Stimulated activated naive B cell treated with anti-CD40 and anti-IgM and Interleukin-4, amounts not matched to agents 10 μg/mL and 1 μg/mL and 100 μg/mL, for 72 hours (primary cell): ENCODE results near the gene XCL2.
"Not testable (repeated sequence)": the region's sequence is repeated elsewhere in the genome, so short reads cannot be mapped to it uniquely, and the experiment has no call there.

Experiments
- ATAC-seq, 2 donors: fragments of 150-1000 bp; cut with Tn5 transposase; replicated peaks; 2 replicates each; pipeline ENCODE4 v1.10.0; 2021; ENCODE audit warnings: moderate library complexity in 1 of 2
- DNase-seq: peaks from one replicate; pipeline ENCODE4 v3.0.0; 2021
- H3K27ac Mint-ChIP-seq: one replicate; pipeline ENCODE4 v1.8.0; 2022; ENCODE audit warnings: mild to moderate bottlenecking, mixed read lengths
- H3K27me3 Mint-ChIP-seq, 2 donors: one replicate each; pipeline ENCODE4 v1.8.0; 2022; ENCODE audit warnings: mixed read lengths in 2 of 2
- H3K36me3 Mint-ChIP-seq, 2 donors: one replicate each; pipeline ENCODE4 v1.8.0; 2022; ENCODE audit warnings: mixed read lengths in 2 of 2, mild to moderate bottlenecking in 1 of 2
- H3K4me1 Mint-ChIP-seq, 2 donors: one replicate each; pipeline ENCODE4 v1.8.0; 2022; ENCODE audit warnings: mixed read lengths in 2 of 2, mild to moderate bottlenecking in 1 of 2
- H3K4me3 Mint-ChIP-seq, 2 donors: one replicate each; pipeline ENCODE4 v1.8.0; 2022; ENCODE audit warnings: mild to moderate bottlenecking in 2 of 2, mixed read lengths in 2 of 2, moderate library complexity in 1 of 2
- H3K9me3 Mint-ChIP-seq, 2 donors: one replicate each; pipeline ENCODE4 v1.8.0; 2022; ENCODE audit warnings: mixed read lengths in 2 of 2, mild to moderate bottlenecking in 1 of 2

Gene XCL2

DNA sequence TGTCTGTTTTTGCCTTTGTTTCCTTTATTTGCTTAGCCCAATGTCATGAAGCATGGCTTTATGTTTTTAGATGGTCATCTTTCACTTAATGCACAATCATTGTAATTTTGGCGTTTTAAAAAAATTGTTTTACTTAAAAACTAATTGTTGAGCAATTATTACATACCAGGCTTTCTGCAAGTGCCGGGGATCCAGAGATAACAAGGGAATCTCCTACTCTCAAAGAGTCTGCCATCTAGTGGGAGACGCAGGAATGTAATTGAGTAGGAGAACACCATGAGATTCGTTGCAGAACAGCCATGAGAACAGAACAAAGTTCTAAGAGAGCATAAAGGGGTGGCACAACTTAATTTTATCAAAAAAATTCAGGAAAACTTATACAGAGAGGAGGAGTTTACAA lies 30.4 kb upstream of the XCL2 start:
- H3K27me3 Mint-ChIP-seq = peaks cover 0 to 13% of the 10 kb centered on the region in 2 donors
- H3K4me3 Mint-ChIP-seq, H3K4me1 Mint-ChIP-seq, H3K27ac Mint-ChIP-seq, H3K36me3 Mint-ChIP-seq, H3K9me3 Mint-ChIP-seq, ATAC-seq, DNase-seq: not testable (repeated sequence)

DNA sequence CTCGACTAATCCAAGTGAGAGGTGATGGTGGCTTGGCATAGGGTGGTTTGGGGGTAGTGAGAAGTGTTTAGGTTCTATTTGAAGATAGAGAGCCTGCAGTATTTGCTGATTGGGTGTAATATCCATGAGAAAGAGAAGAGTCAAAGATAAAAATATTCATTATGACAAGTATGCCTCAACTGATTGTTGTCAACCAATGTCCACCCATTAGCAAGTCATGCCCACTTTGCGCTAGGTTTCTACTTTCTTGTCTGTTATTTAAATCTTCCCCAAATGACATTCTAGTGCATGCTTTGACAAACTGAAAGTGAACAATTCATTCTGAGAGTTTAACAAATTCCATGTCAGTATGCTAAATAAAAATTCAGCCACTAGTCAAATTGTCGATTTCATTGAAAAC lies 28.8 kb upstream of the XCL2 start:
- no peaks in the 10 kb centered on the region for H3K36me3 Mint-ChIP-seq
- H3K9me3 Mint-ChIP-seq = no peaks in the 10 kb centered on the region

GRCh38 chr1:168570652-168571051 lies 26.9 kb upstream of the XCL2 start:
- no peaks in the 10 kb centered on the region for H3K36me3 Mint-ChIP-seq
- H3K4me3 Mint-ChIP-seq = no peak overlapping the region
- ATAC-seq = no peak
- no peak for DNase-seq
- peaks cover 0 to 14% of the 10 kb centered on the region in 2 donors for H3K27me3 Mint-ChIP-seq
- no peaks in the 10 kb centered on the region for H3K9me3 Mint-ChIP-seq
- no peak overlapping the region for H3K27ac Mint-ChIP-seq
- peaks cover 0 to 4% of the 10 kb centered on the region in 2 donors for H3K4me1 Mint-ChIP-seq

More for the DNA sequence above, 28.8 kb upstream of the XCL2 start:
- Mint-ChIP-seq H3K4me3 (no peak overlapping the region), H3K4me1 (peaks cover 6 to 7% of the 10 kb centered on the region in 2 donors), H3K27me3 (peaks cover 0 to 18% of the 10 kb centered on the region in 2 donors), H3K27ac (no peak overlapping the region)
- no peak for ATAC-seq
- DNase-seq = no peak

DNA sequence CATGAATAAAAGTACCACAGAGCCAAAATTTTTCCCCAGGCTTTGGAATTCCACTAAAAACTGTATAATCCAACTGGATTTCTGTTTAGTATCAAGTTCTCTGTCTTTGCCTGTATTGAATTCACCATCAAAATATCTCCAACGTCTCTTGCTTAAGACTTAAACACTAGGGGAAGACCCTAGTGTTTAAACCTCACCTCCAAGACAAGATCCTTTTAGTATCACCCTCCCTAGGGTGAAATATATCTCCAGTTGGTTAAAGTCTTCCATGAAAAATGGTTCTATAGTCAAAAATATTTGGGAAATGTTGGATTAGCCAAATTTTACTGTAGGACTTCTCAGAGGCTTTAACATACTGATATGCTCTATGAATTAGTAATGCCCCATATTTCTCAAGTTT lies 24.5 kb upstream of the XCL2 start:
- no peaks in the 10 kb centered on the region for H3K9me3 Mint-ChIP-seq
- DNase-seq (no peak), ATAC-seq (no peak)
- no peaks in the 10 kb centered on the region for H3K36me3 Mint-ChIP-seq
- peaks cover 0 to 4% of the 10 kb centered on the region in 2 donors for H3K4me1 Mint-ChIP-seq
- no peak overlapping the region for H3K4me3 Mint-ChIP-seq
- H3K27ac Mint-ChIP-seq = no peak overlapping the region
- peaks cover 0 to 8% of the 10 kb centered on the region in 2 donors for H3K27me3 Mint-ChIP-seq

DNA sequence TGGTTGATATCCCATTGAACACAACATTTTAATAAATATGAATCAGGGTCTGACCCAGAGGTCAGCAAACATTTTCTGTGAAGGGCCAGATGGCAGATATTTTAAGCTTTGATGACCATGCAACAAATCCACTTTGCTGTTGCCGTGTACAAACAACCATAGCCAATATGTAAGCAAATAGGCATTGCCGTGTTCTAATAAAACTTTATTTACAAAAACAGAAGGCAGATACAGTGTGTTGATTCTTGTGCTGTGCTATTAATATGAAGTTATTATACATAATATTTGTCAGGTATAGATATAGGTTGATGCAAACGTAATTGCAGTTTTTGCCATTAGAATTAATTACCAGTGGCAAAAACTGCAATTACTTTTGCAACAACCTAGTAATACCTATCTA lies 23.8 kb upstream of the XCL2 start:
- H3K9me3 Mint-ChIP-seq = no peaks in the 10 kb centered on the region
- H3K4me1 Mint-ChIP-seq = peaks cover 0 to 4% of the 10 kb centered on the region in 2 donors

DNA sequence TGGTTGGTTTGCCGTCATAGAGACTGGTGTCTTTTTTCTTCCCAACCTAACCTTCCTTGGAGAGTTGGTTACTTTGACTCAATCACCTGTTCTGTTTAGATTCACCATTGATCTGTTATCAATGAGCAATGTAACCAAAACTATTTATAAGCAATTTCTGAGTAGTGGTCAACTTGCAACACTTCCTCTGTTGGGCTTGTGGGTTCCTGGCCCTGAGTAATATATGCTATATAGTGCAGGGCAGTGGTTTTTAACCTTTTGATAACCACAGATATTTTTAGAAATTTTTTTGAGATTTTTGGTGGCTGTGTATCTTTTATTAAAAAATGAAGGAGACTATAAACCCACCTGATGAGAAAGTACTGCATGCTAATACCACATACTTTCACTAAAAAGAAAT lies 23.2 kb upstream of the XCL2 start:
- ATAC-seq (no peak), DNase-seq (no peak)
- Mint-ChIP-seq H3K4me1 (peaks cover 0 to 2% of the 10 kb centered on the region in 2 donors), H3K36me3 (no peaks in the 10 kb centered on the region), H3K4me3 (no peak overlapping the region), H3K9me3 (no peaks in the 10 kb centered on the region), H3K27ac (no peak overlapping the region), H3K27me3 (peaks cover 0 to 6% of the 10 kb centered on the region in 2 donors)

More for the DNA sequence above, 23.8 kb upstream of the XCL2 start:
- DNase-seq (no peak), ATAC-seq (no peak)
- H3K4me3 Mint-ChIP-seq = no peak overlapping the region
- H3K27ac Mint-ChIP-seq = no peak overlapping the region
- H3K36me3 Mint-ChIP-seq = no peaks in the 10 kb centered on the region
- peaks cover 0 to 8% of the 10 kb centered on the region in 2 donors for H3K27me3 Mint-ChIP-seq

- no peaks in the 10 kb centered on the region for H3K9me3 Mint-ChIP-seq
- DNase-seq = no peak
Measured at GRCh38 chr1:168565825-168566224, 22.0 kb upstream of the XCL2 start.

GRCh38 chr1:168561989-168562388 lies 18.2 kb upstream of the XCL2 start:
- DNase-seq = no peak
- H3K27me3 Mint-ChIP-seq = peaks cover 0 to 4% of the 10 kb centered on the region in 2 donors
- peak; percentile 61 to 74 for ATAC-seq

More at GRCh38 chr1:168565825-168566224, 22.0 kb upstream of the XCL2 start:
- Mint-ChIP-seq H3K4me1 (peaks cover 2 to 6% of the 10 kb centered on the region in 2 donors), H3K4me3 (no peak overlapping the region), H3K27me3 (peaks cover 0 to 9% of the 10 kb centered on the region in 2 donors), H3K27ac (no peak overlapping the region), H3K36me3 (no peaks in the 10 kb centered on the region)
- ATAC-seq = no peak

DNA sequence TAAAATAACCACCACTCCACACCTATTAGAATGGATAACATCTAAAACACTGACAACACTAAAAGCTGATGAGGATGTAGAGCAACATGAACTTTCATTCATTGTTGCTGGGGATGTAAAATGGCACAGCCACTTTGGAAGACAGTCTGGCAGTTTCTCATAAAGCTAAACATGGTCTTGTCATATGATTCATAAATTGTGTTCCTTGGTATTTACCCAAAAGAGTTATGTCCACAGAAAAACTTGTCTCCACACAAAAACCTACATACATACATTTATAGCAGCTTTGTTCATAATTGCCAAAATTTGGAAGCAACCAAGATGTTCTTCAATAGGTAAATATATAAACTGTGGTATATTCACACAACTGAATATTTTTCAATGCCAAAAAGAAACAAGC lies 16.6 kb upstream of the XCL2 start:
- no peak for ATAC-seq
- Mint-ChIP-seq H3K27me3 (peaks cover 0 to 4% of the 10 kb centered on the region in 2 donors), H3K27ac (no peak overlapping the region), H3K36me3 (no peaks in the 10 kb centered on the region), H3K4me3 (no peak overlapping the region), H3K9me3 (no peaks in the 10 kb centered on the region), H3K4me1 (peaks cover 2 to 6% of the 10 kb centered on the region in 2 donors)
- DNase-seq = no peak

More at GRCh38 chr1:168561989-168562388, 18.2 kb upstream of the XCL2 start:
- no peaks in the 10 kb centered on the region for H3K9me3 Mint-ChIP-seq
- H3K4me1 Mint-ChIP-seq = peaks cover 2 to 6% of the 10 kb centered on the region in 2 donors
- H3K4me3 Mint-ChIP-seq = no peak overlapping the region
- no peak overlapping the region for H3K27ac Mint-ChIP-seq
- H3K36me3 Mint-ChIP-seq = no peaks in the 10 kb centered on the region

DNA sequence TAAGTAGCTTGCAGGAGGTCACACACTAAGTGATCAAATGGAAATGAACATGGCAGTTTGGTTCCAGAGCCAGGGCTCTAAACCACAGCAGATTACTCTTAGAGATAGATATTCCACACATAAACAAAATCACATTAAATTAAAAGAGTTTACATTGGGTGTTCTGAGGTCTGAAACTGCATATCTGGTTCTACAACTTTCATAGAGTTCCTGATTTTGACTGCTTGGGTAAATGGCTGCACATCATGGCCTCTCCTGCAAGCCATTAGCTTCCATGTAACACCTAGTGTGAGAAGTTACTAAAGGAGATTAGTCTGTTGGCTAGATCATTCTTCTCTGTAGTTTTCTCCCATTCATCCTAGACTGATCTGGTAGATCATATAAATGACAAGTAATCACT lies 12.8 kb upstream of the XCL2 start:
- Mint-ChIP-seq H3K27me3 (peaks cover 0 to 8% of the 10 kb centered on the region in 2 donors), H3K4me3 (no peak overlapping the region), H3K27ac (no peak overlapping the region), H3K36me3 (no peaks in the 10 kb centered on the region), H3K4me1 (peaks cover 8 to 18% of the 10 kb centered on the region in 2 donors), H3K9me3 (no peaks in the 10 kb centered on the region)
- ATAC-seq = no peak
- no peak for DNase-seq

- Mint-ChIP-seq H3K27ac (no peak overlapping the region), H3K9me3 (no peaks in the 10 kb centered on the region), H3K27me3 (peaks cover 0 to 4% of the 10 kb centered on the region in 2 donors), H3K4me1 (peaks cover 8 to 17% of the 10 kb centered on the region in 2 donors), H3K4me3 (no peak overlapping the region), H3K36me3 (no peaks in the 10 kb centered on the region)
- DNase-seq (no peak), ATAC-seq (no peak)
Measured at GRCh38 chr1:168555508-168556046, 11.8 kb upstream of the XCL2 start.

DNA sequence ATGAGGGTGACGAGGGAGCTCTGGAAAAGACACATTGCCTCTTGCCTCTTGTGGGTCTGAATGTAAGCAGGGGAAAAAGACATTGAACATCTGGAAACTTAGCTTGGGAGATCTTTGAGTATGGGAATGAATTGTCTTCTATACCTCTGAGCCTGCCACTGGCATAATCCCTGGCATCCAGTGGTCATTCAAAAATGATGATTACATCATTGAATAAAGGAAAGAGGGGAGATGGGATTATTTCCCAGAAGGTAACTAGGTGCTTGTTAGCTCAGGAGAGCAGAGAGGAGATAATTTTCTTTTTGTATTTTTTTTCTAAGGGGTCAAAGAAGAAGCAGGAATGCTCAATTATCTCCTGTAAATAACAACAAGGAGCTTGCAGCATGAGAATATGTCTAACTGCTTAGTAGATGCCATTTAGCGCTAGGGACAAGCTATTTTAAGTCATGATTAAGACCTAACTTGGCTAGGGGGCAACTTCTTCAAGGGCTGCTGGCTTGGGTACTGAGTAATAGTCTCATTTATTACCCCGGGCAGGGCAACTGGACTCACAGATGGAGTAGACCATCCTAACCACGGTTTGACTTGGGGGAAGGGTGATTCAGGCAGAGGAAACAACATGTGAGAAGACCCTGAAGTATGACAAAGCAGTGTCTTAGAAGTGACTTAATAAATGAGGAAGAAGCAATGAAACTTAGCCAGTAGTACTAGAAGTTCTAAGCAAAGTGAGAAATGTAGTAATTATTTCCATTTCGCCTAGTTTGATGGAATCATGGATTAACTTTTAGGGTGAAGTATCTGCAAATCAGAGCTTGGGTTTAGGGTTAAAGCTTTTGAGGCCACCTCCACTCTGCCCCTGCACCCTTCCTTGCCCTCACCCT lies 11.0 kb upstream of the XCL2 start:
- peaks cover 8 to 17% of the 10 kb centered on the region in 2 donors for H3K4me1 Mint-ChIP-seq
- no peak overlapping the region for H3K27ac Mint-ChIP-seq
- peak in 1 of 2 donors; percentile 24 for ATAC-seq
- DNase-seq = no peak
- H3K27me3 Mint-ChIP-seq = peaks cover 0 to 4% of the 10 kb centered on the region in 2 donors
- no peaks in the 10 kb centered on the region for H3K36me3 Mint-ChIP-seq
- no peaks in the 10 kb centered on the region for H3K9me3 Mint-ChIP-seq
- no peak overlapping the region for H3K4me3 Mint-ChIP-seq

- DNase-seq (no peak), ATAC-seq (peak; percentile 76 to 82)
- Mint-ChIP-seq H3K36me3 (no peaks in the 10 kb centered on the region), H3K4me3 (no peak overlapping the region), H3K27ac (peak overlapping the region; percentile 75), H3K9me3 (peaks cover 0 to 2% of the 10 kb centered on the region in 2 donors), H3K4me1 (peaks cover 8 to 17% of the 10 kb centered on the region in 2 donors), H3K27me3 (peaks cover 0 to 4% of the 10 kb centered on the region in 2 donors)
Measured at GRCh38 chr1:168553680-168554553, 10.1 kb upstream of the XCL2 start.

- H3K4me1 Mint-ChIP-seq = peaks cover 8 to 17% of the 10 kb centered on the region in 2 donors
- no peak overlapping the region for H3K27ac Mint-ChIP-seq
- ATAC-seq (no peak), DNase-seq (no peak)
- no peaks in the 10 kb centered on the region for H3K36me3 Mint-ChIP-seq
- H3K9me3 Mint-ChIP-seq = peaks cover 0 to 3% of the 10 kb centered on the region in 2 donors
- peaks cover 0 to 4% of the 10 kb centered on the region in 2 donors for H3K27me3 Mint-ChIP-seq
- no peak overlapping the region for H3K4me3 Mint-ChIP-seq
Measured at GRCh38 chr1:168552961-168553360, 9.2 kb upstream of the XCL2 start.
